GM06990 (cell line): ENCODE results near the gene IRX2.

Source experiments
- DNase-seq: peaks from one replicate; pipeline ENCODE4 v3.0.0-alpha.2; 2011; ENCODE audit not compliant: insufficient read length; ENCODE audit errors: extremely low read depth
- H3K27me3 ChIP-seq: replicated peaks from 2 replicates; pipeline ENCODE4 v1.6.0; 2011; ENCODE audit warnings: low read length; ENCODE audit not compliant: control insufficient read depth, insufficient read depth
- H3K36me3 ChIP-seq: 2 replicates; pipeline ENCODE4 v1.5.1; 2011; ENCODE audit warnings: low read length; ENCODE audit not compliant: control insufficient read depth, insufficient read depth
- H3K4me3 ChIP-seq: replicated peaks from 2 replicates; pipeline ENCODE4 v1.5.1; 2011; ENCODE audit warnings: low read depth, mild to moderate bottlenecking, control low read depth, low read length
- TF ChIP-seq, protein P1 (sequence below): IDR thresholded peaks from 2 replicates; pipeline ENCODE4 v1.5.1; 2011; ENCODE audit warnings: low read length, control low read depth, mild to moderate bottlenecking, inconsistent platforms; ENCODE audit not compliant: insufficient read depth, poor library complexity, severe bottlenecking

Gene IRX2

DNA sequence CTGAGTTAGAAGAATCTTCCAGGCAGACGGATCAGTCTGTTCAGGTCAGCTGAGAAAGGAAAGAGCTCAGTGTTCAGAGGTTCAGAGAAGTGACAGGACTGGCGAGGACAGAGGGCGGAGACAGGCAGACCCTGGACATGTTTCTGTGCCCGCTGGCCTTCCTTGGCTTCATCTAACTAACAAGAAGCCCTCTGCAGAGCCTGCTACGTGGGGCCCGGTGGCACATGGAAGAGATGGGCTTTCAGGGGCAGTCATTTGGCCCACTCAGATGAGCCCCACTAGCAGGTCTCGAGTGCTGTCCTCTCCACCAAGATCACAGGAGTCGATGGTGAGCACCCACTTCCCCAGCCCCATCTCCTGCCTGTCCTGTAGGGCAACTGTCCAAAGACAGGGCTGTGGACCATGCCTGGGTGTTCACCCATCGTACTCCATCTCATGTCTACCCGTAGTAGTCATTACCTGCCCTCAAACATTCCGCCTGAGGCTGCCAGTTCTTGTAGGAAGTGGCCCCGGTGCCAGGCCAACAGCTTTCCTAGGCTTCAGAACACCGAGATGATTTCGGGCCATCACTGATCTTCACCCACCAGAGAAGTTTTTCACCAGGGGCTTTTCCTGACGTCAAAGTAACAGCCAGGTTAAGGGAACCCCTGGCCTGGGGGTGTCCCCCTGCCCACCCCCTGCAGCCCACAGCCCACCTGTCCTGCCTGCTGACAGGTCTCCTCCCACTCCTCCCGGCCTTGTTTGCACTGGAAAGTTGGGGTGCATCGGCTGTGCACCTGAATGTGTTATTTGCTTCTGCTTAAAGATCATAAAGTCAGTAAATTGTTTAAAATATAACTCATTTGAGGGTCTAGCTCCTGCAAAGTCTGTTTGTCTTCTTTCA is 14.0 kb downstream of the IRX2 start:
- Histone ChIP-seq H3K36me3 (no peaks in the 10 kb centered on the region), H3K27me3 (no peaks in the 10 kb centered on the region), H3K4me3 (no peak overlapping the region)
- DNase-seq = no peak
- TF ChIP-seq, protein P1, sequence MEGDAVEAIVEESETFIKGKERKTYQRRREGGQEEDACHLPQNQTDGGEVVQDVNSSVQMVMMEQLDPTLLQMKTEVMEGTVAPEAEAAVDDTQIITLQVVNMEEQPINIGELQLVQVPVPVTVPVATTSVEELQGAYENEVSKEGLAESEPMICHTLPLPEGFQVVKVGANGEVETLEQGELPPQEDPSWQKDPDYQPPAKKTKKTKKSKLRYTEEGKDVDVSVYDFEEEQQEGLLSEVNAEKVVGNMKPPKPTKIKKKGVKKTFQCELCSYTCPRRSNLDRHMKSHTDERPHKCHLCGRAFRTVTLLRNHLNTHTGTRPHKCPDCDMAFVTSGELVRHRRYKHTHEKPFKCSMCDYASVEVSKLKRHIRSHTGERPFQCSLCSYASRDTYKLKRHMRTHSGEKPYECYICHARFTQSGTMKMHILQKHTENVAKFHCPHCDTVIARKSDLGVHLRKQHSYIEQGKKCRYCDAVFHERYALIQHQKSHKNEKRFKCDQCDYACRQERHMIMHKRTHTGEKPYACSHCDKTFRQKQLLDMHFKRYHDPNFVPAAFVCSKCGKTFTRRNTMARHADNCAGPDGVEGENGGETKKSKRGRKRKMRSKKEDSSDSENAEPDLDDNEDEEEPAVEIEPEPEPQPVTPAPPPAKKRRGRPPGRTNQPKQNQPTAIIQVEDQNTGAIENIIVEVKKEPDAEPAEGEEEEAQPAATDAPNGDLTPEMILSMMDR = no peak

DNA sequence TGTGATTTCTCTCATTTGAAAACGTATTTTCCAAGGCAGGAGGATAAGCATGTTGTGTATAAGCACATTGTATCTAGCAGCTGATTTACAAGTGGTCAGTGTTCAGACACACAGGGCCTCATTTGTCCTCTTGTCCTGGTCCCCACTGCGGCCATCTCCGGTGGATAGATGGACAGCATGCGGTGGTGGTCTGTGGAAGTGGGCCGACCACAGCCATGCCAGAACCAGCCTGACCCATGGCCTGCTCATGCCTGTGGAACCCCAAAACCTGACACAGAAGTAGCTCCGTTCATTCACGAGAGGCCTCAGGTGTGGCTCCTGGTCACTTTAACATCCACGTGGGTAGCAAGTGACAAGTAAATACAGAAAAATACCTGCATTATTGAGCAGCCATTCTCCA is 14.6 kb downstream of the IRX2 start:
- H3K36me3 ChIP-seq = no peaks in the 10 kb centered on the region
- no peaks in the 10 kb centered on the region for H3K27me3 ChIP-seq
- TF ChIP-seq, protein P1 = no peak
- no peak overlapping the region for H3K4me3 ChIP-seq
- DNase-seq = no peak

DNA sequence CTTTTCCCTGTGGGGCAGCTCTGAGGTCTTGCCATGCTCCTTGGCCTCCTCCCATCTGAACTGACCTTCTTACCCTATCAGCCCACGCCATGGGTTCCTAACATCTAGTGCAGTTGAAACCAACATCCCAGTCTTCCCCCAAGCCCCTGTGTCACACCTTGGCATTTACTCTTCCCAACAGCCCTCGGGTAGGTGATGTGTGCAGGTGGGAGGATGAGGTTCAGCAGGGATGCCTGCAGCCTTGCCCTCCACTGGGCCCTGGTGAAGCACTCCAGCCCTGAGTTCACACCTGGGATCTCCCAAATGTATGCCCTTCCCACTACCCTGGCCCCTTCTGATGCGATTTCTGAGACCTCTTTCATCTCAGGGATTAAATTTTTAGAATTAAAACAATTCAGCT is 15.5 kb downstream of the IRX2 start:
- H3K27me3 ChIP-seq = no peaks in the 10 kb centered on the region
- H3K36me3 ChIP-seq = no peaks in the 10 kb centered on the region
- no peak overlapping the region for H3K4me3 ChIP-seq
- TF ChIP-seq, protein P1 = no peak
- DNase-seq = no peak

DNA sequence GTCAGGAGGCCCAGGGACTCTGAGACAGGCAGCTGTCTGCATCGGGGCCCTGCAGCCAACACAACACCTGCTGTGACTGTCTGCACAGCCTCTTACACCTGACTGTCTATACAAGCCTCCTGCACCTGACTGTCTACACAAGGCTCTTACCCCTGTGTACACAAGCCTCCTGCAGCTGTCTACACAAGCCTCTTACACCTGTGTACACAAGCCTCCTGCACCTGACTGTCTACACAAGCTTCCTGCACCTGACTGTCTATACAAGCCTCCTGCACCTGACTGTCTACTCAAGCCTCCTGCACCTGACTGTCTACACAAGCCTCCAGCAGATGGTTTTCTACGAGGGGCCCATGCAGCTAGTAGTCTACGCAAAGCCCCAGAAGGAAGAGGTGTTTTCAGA is 18.6 kb downstream of the IRX2 start:
- no peak overlapping the region for H3K4me3 ChIP-seq
- H3K36me3 ChIP-seq = no peaks in the 10 kb centered on the region
- TF ChIP-seq, protein P1 = no peak
- no peak for DNase-seq
- no peaks in the 10 kb centered on the region for H3K27me3 ChIP-seq

DNA sequence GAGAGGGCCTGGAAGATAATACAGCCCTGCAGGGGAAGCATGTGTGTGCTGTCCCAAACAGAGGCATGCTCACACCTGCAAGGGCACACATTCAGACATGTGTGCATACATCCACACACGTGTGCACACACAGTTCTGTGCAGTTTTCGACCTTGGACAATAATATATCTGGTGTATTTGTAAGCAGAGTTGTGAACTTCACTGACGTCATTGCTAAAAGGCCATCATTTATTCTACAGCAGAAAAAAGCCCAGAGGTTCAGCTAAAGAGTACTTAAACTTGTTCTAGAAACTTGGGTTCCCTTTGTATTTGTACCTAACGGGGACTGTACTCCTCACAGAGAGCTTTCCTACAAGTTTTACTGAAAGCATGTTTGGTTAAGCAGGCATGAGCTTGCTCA is 19.5 kb downstream of the IRX2 start:
- H3K4me3 ChIP-seq = no peak overlapping the region
- TF ChIP-seq, protein P1 = no peak
- DNase-seq = no peak
- no peaks in the 10 kb centered on the region for H3K36me3 ChIP-seq
- no peaks in the 10 kb centered on the region for H3K27me3 ChIP-seq
